COLO668 (cell line): ENCODE measurements around the gene ANKRD33B.
A peak's percentile ranks its signal among the peaks of the same experiment; 100 is the strongest.
"Not testable (repeated sequence)": the region's sequence is repeated elsewhere in the genome, so short reads cannot be mapped to it uniquely, and the experiment has no call there.

Experiments
- DNase-seq: peaks from one replicate; lab custom pipeline; 2025; ENCODE audit not compliant: unreplicated experiment; lab: John Stamatoyannopoulos, UW

ANKRD33B gene

GRCh38 chr5:10563945-10564837 lies at the start of gene ANKRD33B:
Gene ANKRD33B (plus strand): TSS chr5:10564070. CDS start chr5:10564468, 398 bp downstream.
- peak; percentile 69 for DNase-seq

DNA sequence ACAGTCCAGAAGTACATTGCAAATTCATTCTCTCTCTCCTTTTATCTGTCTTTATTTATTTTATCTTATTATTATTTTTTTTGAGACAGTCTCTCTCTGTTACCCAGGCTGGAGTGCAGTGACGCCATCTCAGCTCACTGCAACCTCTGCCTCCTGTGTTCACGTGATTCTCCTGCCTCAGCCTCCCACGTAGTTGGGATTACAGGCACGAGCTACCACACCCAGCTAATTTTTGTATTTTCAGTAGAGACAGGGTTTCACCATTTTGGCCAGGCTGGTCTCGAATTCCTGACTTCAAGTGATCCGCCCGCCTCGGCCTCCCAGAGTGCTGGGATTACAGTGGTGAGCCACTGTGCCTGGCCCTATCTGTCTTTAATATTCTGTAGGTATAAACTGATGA lies 49.3 kb upstream of the ANKRD33B start:
- DNase-seq = not testable (repeated sequence)

DNA sequence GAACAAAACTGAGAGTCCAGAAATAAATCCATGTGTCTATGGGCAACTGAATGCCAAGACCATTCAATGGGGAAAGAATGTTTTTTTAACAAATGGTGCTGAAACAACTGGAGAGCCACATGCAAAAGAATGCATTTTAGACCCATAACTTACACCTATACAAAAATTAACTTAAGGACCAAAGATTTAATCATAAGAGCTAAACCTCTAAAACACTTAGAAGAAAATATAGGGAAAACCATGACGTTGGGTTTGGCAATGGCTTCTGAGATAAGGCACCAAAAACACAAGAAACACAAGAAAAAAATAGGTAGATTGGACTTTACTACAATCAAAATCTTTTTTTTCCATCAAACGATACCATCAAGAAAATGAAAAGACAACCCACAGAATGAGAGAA lies 48.4 kb upstream of the ANKRD33B start:
- no peak for DNase-seq

DNA sequence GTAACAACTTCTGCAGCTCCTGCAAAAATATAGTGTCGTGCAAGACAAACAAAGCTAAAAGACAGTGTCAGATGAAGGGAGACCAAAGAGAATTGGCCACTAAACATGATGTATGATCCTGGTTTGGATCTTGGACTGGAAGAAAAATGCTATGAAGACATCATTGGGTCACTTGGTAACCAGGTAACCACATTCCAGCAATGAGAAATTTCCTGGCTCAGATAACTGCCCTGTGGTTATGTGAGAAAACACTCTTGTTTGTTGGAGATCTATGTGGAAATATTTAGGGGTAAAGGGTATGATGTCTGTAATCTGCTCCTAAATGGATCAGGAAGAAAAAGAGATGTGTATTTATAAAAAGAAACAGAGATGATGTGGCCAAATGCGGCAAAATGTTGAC lies 45.5 kb upstream of the ANKRD33B start:
- DNase-seq = no peak

DNA sequence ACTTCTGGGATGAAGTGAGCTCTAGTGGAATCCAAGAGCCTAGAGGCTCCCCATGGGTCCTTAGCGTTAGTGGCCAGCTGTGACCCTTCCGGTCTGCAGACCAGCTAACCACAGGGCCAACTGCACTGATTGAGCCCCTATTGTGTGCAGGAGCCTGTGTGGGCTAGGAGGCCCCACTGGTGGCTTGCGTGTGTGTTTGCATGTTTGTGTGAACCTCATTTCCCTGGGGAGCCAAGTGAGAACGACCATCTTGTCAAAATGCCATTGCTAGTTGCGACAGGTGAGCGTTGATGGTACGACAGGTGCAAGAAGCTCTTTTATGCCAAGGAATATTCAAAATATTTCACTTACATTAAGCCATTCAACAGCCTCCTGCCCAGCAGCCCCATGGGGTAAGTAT lies 44.1 kb upstream of the ANKRD33B start:
- no peak for DNase-seq

DNA sequence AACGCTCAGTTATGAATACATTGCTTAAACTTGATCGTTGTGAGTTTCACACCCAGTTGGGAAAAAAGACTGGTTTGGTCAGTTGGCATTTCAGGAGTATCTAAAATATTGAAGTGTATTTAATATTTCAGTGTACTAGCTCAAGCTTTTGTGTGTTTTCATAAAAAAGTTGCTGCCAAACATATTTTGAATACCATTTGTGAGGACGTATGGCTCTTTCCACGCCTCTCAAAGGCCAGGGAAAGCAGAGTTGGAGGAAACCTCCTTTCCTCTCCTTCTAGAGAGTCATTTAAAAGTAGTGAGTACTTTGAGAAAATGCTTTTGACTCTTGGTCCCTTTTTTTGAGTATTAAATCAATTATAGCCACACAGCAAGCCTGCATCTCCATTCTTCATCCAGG lies 43.2 kb upstream of the ANKRD33B start:
- no peak for DNase-seq

DNA sequence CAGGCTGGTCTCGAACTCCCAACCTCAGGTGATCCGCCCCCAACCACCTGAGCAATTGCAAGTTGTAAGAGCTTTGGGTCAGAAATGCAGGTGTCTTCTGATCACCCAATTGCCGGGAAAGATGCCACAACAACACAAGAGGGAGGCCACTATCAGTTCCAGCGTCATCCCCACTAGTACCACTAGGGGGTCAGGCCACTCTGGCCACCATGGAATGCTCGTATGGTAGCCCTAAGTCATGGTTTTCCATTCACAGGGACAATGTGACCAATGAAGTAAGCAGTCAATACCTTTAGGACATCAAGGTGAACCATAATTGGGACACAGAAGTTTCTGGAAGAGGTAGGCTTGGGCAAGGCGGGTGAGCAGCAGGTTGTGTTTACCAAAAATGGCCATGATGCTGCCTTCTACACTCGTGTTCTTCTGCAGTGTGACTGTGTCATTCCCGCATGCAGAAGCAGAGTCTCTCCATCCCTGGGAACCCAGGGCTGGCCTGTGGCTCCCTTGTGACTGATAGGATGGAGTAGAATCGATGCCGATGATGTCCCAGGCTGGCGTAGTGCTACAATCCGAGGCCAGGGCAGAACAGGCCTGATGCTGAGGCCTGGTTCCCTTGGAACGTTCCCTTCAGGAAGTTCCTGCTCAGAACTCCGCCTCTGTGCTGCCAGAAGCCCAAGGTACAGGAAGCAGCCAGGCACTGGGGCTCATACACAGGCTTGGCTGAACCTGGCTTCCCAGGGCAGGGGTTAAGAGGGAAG lies 42.2 kb upstream of the ANKRD33B start:
- DNase-seq = no peak

- DNase-seq = no peak
Measured at GRCh38 chr5:10522224-10522611, 41.7 kb upstream of the ANKRD33B start.

GRCh38 chr5:10524376-10525123 lies 39.3 kb upstream of the ANKRD33B start:
- no peak for DNase-seq

DNA sequence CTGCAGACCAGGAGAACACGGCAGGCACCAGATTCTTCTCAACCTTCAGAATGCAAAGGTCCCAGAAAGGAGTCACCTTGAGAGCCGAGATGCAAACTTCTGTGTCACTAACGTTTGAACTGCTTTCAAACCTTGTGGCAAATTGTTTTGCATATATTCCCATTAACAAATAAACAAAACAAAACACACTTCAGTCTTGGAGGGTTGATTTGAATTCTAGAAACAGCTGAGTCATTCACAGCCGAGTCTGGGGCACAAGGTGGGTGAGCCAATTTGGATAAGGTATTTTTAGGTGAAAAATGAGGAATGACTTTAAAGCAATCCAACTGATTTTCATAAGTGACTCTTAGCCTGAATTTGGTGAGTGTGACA lies 38.8 kb upstream of the ANKRD33B start:
- DNase-seq = no peak

- no peak for DNase-seq
Measured at GRCh38 chr5:10527281-10527950, 36.5 kb upstream of the ANKRD33B start.

DNA sequence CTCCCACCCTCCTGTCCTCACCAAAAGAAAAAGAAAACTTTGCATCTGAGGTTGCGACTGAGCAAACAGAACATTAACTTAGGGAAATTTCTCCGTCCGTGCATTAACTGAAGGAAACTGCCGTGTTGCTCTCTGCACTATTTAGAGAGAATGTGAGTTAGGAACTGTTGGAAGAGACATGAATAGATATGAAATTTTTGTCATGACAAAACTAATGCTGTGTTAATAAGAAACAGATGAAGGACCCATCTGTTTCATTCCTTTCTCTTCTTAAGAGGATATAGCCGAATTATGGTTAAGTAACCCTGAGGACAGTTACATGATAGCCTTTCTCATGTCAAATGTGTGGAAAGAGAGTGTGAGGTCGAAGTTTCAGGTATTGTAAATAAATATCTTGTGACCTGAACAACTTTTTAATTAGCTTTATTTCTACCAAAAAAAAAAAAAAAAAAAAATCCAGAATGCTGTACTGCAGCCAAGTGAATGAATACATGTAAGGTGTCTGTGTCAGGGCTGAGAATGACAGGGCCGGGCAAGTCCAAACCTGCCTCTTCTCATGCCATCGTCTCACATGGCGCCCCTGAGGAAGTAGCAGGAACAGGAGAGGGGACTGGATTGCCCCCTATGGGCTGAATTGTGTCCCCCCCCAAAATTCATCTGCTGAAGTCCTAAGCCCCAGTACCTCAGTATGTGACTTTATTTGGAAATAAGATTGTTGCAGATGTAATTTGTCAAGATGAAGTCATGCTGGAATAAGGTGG lies 35.6 kb upstream of the ANKRD33B start:
- no peak for DNase-seq

- no peak for DNase-seq
Measured at GRCh38 chr5:10528827-10529226, 35.0 kb upstream of the ANKRD33B start.

DNA sequence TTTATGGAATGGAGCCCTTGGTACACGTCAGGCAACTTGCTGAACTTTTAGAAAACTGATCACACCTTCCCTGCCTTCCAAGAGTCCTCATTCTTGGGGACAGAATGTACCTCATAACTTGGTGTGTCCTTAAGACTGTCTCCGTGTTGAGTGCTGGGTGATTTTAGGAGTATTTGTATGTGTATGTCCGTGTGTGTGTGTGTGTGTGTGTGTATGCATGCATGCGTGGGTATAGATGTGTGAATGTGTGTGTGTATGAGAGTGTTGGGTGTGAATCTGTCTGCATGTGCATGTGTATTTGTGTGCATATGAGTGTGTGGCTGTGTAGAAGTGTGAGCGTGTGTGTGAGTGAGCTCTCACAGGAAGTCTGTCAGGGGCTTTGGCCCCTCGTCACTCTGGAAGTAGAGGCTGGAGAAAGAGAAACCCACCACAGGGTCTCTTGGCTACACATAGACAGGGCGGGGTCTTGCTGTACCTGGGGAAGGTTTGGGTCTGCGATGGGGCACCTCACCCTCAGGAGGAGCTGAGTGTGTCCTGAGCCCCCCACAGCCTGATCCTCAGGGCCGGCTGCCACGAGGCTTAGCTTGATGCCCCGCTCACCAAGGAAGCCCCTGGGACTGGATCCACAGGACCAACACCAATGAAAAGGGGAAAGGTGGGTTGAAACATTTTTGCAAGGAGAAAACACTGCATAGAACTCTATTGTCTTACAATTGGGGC lies 33.1 kb upstream of the ANKRD33B start:
- no peak for DNase-seq

- DNase-seq = no peak
Measured at GRCh38 chr5:10532421-10532820, 31.4 kb upstream of the ANKRD33B start.

- DNase-seq = no peak
Measured at GRCh38 chr5:10533226-10533625, 30.6 kb upstream of the ANKRD33B start.

GRCh38 chr5:10534561-10535530 lies 29.0 kb upstream of the ANKRD33B start:
- peak; percentile 28 for DNase-seq

DNA sequence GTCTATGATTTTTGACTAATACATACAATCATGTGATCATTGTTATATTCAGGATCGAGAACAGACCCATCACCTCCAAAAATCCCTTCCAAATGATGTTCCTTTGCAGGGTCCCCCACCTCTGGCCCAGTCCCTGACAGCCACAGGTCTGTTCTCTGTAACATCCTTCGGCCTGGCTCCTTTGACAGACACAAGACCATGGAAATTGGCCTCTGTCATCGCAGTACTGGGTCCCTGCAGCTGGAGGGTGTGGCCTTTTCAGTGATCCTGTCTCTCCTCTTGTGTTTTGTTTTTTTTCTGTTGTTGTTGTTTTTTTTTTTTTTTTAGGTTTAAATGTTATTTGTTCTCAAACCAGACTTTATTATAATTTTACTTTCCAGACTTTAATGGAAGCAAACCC lies 27.4 kb upstream of the ANKRD33B start:
- DNase-seq = no peak
